Measurements from ENCODE around the gene NTSR1. TPM values are rescaled to one million over a fixed set of nuclear protein-coding genes. Genes with fewer than 3 reads are reported as not detected.

NTSR1 gene
- total and polyA plus RNA-seq, 2 of the 13 experiments (the other 11 are each of a cell fraction or from before 2014, with no cell fraction given) = 0.09 to 0.12 TPM

- peak; percentile 99 for TF ChIP-seq NR2C2 (CRISPR knock-in tag; IDR thresholded peaks at IDR 0.05; ENCODE audit: borderline replicate concordance)
- peak; percentile 95 for TF ChIP-seq ZNF879 (CRISPR knock-in tag; IDR thresholded peaks at IDR 0.05)
- TF ChIP-seq KMT2B (CRISPR knock-in tag; IDR thresholded peaks at IDR 0.05) = peak; percentile 78
- peak; percentile 84 for TF ChIP-seq PHF20 (CRISPR knock-in tag; IDR thresholded peaks at IDR 0.05)
- TF ChIP-seq ZNF367 (CRISPR knock-in tag; IDR thresholded peaks at IDR 0.05; ENCODE audit: borderline replicate concordance) = peak; percentile 85; the same call in 1 of the 2 replicates
- TF ChIP-seq GTF3A (CRISPR knock-in tag; conservative IDR thresholded peaks at IDR 0.05) = peak; percentile 95; the same call in 1 of the 2 replicates
- no peak for TF ChIP-seq NFIC (IDR thresholded peaks at IDR 0.05; ENCODE audit: low read length)
- TF ChIP-seq BHLHE40 (IDR thresholded peaks at IDR 0.05; ENCODE audit: low read length) = no peak; the same call in 1 of the 2 replicates
- TF ChIP-seq, protein P1, sequence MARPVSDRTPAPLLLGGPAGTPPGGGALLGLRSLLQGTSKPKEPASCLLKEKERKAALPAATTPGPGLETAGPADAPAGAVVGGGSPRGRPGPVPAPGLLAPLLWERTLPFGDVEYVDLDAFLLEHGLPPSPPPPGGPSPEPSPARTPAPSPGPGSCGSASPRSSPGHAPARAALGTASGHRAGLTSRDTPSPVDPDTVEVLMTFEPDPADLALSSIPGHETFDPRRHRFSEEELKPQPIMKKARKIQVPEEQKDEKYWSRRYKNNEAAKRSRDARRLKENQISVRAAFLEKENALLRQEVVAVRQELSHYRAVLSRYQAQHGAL (CRISPR knock-in tag; IDR thresholded peaks at IDR 0.05; ENCODE audit: not compliant biosample characterization) = peak; percentile 85
- TF ChIP-seq IRF2 (CRISPR knock-in tag; IDR thresholded peaks at IDR 0.05) = peak; percentile 99
- peak; percentile 83; the same call in 1 of the 2 replicates for TF ChIP-seq ZNF563 (CRISPR knock-in tag; IDR thresholded peaks at IDR 0.05)
- TF ChIP-seq PPARG (CRISPR knock-in tag; conservative IDR thresholded peaks at IDR 0.05) = peak; percentile 87
- no peak for TF ChIP-seq ZBTB40 (IDR thresholded peaks at IDR 0.05)
- TF ChIP-seq ZBTB40 (CRISPR knock-in tag; IDR thresholded peaks at IDR 0.05) = peak; percentile 67; the same call in 1 of the 2 replicates
- TF ChIP-seq EEA1 (CRISPR knock-in tag; IDR thresholded peaks at IDR 0.05; ENCODE audit: borderline replicate concordance) = peak; percentile 68
- TF ChIP-seq, protein P2, sequence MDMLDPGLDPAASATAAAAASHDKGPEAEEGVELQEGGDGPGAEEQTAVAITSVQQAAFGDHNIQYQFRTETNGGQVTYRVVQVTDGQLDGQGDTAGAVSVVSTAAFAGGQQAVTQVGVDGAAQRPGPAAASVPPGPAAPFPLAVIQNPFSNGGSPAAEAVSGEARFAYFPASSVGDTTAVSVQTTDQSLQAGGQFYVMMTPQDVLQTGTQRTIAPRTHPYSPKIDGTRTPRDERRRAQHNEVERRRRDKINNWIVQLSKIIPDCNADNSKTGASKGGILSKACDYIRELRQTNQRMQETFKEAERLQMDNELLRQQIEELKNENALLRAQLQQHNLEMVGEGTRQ (IDR thresholded peaks at IDR 0.05; ENCODE audit: low read depth, low read length) = no peak
- TF ChIP-seq, protein P2 (CRISPR knock-in tag; IDR thresholded peaks at IDR 0.05; ENCODE audit: borderline replicate concordance) = peak; percentile 51; the same call in 1 of the 2 replicates
- peak; percentile 91 for TF ChIP-seq ZNF547 (CRISPR knock-in tag; IDR thresholded peaks at IDR 0.05)
- TF ChIP-seq ZNF549 (CRISPR knock-in tag; IDR thresholded peaks at IDR 0.05) = 0 out of 2 replicates have a peak, but pooled peaks have one; percentile 45
These were observed 97.2 kb downstream of the NTSR1 start (continued) for GRCh38 chr20:62805711-62806382.
